GM11168 (cell line): ENCODE measurements around the gene KIF3B.
"Not testable (repeated sequence)": the region's sequence is repeated elsewhere in the genome, so short reads cannot be mapped to it uniquely, and the experiment has no call there.

ENCODE experiments used
- in situ Hi-C: fragments of 300-500 bp; cut with MboI; formaldehyde crosslinking; loops from one replicate; pipeline ENCODE4 v1.12.0; 2022; ENCODE audit warnings: low sequenced_read_pairs; ENCODE audit not compliant: unreplicated experiment

The KIF3B gene

DNA sequence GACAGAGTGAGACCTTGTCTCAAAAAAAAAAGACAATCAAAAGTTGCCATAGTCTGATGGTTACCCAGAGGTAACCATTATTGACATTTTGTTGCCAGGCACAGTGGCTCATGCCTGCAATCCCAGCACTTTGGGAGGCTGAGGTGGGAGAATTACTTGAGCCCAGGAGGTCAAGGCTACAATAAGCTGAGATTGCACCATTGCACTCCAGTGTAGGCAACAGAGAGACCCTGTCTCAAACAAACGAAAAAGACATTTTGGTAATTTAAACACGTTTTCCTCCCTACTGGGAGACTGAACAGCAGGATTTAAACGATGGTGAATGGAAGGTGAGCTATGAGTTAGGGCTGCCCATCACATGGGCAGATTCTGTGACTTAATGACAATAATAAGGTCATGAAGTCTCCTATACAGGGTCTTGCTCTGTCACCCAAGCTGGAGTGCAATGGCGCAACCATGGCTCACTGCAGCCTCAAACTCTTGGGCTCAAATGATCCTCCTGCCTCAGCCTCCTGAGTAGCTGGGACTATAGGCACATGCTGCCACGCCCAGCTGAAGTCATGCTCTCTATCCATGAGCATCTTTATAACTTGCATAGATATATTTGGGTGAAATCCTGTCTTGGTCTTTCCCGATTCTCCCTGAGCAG is 76.5 kb downstream of the KIF3B start:
- in situ Hi-C loops, result no loop called here

DNA sequence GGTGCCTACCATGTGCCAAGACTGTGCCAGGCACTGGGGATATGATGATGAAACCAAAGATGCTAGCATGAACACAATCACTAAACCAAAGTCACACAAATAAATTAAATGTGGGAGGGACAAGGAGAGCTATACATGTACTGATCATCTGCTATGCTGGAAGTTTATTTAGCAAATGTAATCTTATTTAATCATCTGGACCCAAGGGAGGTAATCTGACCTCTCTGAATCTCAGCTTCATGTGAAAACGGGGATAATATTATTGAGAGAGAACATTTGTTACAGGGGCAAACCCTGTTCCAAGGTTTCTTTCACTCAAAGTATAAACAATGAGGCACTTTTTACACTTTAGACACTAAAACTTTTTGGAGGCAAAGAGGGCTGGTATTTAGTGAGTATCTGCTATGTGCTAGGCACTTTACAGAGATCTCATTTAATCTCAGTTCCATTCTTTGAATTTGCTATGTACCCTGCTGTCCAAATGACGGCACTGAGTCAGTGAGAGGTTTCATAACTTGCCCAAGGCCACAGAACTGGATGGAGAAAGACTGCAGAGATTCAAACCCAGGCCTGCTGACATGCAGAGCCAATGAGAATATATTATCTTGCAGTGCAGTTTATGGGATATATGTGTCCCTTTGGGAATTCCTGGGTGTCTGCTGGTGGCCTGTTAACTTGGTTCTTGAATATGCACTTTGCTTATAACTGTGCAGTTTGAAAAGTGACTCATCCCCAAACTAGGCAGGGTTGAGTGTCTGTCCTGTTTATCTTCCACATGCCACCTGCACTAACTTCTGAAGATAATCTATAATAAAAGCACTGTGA is 77.4 kb downstream of the KIF3B start:
- in situ Hi-C loops, result no loop called here

DNA sequence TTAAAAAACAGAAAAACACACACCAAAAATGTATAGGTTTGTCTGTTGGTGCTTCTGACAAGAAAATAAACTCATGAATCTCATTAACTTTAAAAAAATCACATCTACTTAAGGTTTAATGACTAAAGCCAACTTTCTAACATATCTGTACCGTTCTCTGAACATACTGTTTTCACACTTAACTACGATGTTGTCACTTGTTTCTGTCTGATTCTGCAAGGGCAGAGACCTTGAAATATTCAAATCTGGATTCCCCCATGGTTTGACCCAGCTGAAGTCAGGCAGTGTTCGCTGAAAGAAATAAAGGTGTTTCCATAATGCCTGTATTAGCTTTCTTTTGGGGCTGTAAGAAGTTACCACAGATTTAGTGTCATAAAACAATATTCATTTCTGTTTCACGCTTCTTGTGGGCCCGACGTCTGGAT is 78.0 kb downstream of the KIF3B start:
- in situ Hi-C loops, result no loop called here

DNA sequence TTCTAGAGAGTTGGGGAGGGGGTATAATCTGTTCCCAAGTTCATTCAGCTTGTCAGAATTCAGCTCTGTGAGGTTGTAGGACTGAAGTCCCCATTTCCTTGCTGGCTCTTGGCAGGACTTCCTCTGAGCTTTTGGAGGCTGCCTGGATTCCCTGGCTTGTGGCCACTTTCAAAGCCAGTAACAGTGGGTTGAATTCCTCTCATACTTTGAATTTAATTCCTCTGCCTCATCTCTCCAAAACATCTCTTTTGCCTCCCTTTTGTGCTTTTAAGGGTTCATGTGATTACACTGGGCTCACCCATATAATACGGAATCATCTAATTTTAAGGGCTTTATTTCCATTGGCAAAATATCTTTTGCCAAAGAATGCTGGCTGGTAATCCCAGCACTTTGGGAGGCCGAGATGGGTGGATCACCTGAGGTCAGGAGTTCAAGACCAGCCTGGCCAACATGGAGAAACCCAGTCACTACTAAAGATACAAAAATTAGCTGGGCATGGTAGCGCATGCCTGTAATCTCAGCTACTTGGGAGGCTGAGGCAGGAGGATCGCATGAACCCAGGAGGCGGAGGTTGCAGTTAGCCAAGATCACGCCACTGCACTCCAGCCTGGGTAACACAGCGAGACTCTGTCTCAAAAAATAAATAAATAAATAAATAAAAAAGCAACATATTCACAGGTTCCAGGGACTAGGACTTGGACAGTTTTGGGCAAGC is 78.6 kb downstream of the KIF3B start:
- in situ Hi-C loops, result not testable (repeated sequence)

DNA sequence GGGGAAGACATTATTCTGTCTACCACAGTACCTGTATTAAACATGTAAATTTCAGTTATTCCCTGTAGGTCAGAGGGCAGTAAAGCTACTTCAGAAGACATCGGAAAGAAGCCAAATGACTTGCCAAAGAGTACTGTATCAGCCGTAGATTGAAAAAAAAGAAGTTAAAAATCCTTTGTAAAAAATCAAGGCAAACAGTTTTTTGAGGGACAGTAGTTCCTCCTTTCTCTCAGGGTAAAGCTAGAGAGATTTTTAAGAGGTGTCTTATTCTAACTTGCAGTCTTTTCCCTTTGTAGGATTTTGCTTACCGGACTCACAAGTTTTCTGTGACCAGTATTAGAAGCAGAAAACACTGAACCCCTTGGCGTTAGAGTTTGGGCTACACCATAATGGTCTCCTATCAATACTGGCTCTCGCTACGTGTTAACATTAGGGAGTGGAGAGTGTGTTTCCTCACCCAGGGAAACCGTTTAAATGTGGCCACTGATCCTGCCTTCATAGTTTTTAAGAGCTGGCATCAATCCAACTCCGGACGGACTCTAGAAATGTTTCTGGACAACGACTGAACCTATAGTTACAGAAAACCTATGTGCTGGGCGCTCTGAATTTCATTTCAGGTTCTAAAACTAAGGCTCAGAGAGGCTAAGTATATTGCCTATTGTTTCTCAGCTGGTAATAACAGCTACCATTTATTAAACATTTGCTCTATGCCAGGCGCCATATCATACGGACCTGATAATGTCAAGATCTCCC is 79.3 kb downstream of the KIF3B start:
- in situ Hi-C loops, result no loop called here

DNA sequence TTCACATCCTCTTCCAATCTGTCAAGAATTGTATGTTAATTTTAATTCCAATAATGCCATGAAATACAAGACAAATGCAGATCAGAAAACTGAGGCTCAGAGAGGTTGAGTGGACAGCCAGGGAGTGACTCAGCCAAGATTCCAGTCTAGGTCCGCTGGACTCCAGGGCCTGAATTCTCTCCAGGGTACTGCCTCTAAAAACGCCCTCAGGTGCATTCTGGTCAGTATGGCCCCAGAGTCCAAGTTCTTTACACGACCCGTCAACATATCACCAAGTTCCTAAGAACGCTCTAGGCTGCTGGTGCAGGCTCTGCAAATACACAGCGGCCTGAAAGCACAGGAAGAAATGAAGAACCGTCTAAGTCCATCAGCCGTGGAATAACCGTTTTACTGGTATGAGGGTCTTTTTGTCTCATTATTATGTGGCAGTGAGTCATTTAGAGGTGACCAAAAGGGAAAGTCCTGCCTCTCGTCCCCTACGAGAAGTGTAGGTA is 80.0 kb downstream of the KIF3B start:
- in situ Hi-C loops, result no loop called here

DNA sequence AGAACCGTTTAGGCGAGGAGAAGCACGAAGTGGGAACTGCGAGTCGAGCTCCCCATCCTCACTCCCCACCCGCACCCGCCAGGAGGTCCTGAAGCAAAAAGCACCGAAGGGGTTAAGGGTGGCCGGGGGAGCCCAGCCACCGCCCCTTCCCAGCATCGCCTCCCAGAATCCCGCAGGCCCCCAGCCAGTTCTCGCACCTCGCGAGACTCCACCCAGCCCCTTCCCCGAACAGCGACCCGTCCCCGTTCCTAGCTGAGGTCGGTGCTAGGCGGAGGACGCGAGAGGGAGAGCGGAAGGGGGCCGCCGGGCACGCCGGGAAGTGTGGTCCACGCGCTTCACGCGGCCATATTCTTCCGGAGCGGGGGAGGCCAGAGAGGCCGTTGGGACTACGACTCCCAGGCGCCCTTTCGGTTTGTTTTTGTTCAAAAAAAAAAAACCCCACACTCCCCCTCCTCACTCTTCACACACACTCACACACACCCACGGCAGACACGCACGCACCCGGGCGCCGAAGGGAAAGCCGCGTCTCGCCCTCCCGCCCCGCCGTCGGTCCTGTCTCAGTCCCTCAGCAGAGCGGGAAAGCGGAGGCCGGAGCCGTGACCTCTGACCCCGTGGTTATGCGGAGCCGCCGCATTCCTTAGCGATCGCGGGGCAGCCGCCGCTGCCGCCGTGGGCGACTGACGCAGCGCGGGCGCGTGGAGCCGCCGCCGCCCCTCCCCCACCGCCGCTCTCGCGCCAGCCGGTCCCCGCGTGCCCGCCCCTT is 80.6 kb downstream of the KIF3B start, which contains the start of gene ASXL1:
Gene ASXL1 (plus strand): TSS at position 463 of the 763 bp plus-strand sequence. CDS start 445 bp downstream, outside the sequence.
- in situ Hi-C loops, result no loop called here

DNA sequence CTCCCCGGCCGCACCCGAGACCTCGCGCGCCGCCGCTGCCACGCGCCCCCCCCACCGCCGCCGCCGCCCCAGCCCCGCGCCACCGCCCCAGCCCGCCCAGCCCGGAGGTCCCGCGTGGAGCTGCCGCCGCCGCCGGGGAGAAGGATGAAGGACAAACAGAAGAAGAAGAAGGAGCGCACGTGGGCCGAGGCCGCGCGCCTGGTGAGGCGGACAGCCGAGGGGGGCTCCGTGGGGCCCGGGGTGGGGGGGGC is 81.1 kb downstream of the KIF3B start:
- in situ Hi-C loops, result no loop called here

DNA sequence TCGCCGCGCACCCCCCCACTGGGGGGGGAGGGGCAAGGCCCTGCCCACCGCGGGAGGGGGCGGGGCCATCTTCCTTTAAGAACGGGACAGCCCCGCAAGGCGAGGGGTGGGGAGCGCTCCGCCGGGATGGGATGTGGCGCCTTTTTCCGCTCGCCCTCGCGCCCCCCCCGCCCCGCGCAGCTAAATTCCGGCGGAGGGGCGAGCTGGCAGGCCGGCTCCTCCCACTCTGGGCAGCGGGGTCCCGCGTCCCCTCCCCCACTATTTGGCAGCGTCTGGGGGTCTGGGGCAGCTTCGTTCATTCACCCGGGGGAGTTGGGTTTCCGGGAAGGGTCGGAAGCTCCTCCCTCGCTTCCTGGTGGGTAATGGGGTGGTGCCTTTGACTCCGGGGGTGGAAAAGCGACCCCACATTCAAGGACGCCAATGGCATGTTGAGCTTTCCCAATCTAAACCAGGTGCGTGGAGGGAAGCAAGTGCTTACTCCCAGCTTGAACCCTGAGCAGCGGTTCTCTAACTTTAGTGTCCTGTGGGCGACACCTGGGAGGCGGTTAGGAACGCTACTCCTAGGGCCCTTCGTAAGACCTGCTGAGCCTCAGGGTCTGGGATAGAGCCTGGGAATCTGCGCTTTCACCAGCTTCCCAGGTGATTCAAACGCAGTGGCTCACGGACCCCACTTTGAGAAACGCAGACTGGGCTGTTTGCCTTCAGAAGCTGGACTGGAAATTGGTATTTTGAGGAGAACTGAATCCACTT is 81.6 kb downstream of the KIF3B start:
- in situ Hi-C loops, result no loop called here

DNA sequence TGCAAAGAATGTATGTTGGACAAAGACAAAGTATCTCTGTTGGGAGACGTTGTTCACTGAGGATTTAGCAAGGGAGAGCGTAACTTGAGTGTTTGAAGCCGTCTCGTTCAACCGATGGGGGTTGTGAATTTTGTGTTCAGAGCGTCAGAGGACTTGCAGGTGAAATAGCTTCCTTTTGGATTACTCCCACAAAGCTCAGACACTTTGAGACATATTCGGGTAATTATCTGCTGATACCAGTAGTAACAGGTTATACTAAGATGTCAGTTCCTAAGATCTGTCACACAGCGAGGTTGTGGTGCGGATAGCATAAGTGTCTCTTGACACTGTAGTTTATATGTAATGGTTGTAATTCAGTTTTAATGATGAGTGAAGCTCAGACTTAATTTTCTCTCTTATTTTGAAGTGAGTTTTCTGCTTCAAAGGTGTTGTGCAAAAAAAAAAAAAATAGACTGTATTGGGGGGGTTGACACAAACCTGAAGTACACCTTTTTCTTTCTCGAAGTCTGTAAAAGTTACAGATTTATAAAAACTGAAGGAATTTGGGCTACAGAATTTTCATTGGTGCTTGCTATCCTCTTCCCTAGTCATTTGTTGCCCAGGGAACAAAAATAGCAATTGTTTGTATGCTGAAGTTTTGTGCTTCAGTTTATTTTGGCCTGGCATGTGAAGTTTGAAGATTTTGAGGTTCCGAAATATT is 82.3 kb downstream of the KIF3B start:
- in situ Hi-C loops, result no loop called here

DNA sequence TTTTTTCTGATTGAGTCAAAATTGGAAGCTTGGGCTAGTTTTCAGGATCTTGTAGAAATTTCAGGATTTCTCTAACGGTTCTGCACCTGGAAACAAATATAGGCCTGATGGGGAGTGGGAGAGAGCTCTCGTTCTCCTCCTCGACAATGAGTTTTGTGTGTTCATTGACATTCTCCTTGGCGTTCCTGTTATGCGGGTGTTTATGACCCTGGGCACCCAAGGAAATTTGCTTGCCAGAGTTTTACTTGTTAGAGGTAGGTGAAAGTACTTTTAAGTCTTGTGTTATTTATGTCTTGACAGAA is 82.8 kb downstream of the KIF3B start:
- in situ Hi-C loops, result no loop called here

DNA sequence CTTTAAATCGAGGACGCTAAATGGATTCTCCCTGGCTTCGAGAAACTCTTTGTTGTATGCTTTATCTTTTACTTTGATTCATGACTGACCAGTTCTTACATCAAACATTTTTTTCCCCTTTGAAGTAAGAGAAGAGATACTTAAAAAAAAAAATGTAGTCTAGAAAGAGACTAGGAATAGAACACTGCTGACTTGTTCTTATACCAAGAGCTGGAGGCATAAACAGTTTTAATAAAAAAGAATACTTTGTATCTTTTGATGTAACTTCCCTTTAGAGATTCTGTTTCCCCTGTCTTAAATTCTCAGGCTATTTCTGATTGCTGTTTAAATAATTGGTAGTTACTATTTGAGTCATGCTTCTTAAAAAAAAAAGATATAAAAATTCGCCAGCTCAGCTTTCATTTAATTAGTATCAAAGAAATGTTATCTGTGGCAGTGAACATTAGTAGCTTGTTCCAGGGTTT is 85.5 kb downstream of the KIF3B start:
- in situ Hi-C loops, result no loop called here

DNA sequence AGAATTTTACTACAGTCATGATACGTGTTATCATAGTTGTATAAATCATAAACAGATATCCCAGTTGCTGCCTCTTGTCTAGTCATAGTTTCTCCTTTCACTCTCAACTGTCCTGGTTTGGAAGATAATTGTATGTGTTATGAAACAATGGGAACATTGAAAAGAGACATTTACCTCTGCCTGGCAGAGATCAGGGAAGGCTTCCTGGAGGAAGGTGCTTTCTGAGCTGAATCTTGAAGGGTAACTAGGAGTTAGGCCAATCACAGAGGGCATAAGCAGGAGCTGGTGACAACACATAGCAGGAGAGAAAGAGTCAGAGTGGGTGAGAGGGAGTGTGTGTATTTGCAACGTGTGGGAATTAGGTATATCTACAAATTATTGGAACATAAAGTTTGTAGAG is 86.0 kb downstream of the KIF3B start:
- in situ Hi-C loops, result no loop called here

DNA sequence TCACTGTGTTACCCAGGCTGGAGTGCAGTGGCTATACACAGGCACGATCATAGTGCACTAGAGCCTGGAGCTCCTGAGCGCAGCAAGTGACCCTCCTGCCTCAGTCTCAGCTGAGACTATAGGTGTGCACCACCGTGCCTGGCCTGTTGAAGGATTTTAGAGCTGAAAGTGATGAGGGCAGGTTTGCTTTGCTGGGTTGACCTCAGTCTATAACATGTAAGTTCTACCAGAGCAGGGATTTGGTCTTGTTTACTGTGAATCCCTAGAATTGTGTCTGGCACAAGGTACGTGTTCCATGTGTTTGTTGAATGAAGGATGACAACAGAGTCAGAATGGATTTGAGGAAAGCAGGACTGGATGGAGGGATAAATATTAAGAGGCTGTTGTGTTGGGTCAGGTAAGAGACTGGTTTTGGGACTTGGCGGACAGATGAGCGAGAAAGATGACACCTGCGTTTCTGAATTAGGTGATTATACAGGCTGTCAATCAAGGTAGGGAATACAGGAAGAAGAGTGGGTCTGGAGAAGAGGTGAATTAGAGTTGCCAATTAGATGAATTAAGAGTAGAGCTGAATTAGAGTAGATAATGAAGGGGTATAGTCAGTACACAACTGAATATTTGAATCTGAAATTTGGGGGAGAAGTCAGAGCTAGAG is 87.2 kb downstream of the KIF3B start:
- in situ Hi-C loops, result no loop called here

DNA sequence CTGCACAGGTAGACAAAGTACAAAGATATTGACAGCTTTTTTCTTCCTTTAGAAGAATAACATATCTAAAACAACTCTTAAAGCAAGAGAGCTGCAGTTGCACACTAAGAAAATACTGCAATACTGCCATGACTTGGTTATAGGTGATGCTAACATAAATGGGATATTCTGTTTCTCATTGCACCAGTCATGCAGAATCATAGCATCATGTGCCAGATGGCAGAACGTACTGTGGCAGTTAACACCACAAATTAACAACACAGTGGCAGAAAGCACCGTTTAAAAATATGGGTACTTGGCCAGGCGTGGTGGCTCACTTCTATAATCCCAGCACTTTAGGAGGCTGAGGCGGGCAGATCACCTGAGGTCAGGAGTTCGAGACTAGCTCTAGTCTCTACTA is 88.1 kb downstream of the KIF3B start:
- in situ Hi-C loops, result no loop called here

DNA sequence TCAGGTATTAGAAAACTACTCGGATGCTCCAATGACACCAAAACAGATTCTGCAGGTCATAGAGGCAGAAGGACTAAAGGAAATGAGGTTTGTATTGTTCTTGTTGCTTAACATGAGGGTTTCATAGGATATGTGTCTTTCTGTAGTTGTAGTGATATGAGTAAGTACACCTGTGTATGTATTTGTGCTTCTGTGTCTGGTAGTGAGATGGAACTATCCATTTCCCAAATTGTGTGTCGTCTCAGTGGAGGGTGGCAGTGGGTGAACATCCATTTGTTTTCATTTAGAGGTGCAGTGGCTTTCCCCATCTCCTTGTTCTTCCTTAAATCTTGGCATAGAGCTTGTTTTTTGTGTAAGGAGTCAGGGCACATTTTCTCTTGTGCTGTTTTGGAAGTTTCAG is 88.9 kb downstream of the KIF3B start:
- in situ Hi-C loops, result no loop called here

DNA sequence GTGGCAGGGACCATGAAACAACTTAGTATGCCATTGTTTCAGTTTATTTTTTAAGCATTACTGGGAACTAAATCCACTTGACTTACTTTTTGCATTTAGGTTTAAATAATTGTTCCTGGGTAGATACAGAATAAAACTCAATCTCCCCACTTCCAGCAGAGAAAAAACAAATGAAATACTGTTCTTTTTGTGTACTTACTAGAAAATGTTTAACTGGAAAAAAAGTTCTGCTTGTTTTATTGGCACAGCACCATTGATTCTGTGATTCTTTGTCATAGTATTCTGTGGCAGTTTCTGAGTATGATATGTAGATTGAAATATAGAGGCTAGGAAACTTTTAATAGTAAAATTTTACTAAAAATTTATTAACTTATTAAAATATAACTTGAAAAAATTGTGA is 90.9 kb downstream of the KIF3B start:
- in situ Hi-C loops, result no loop called here

DNA sequence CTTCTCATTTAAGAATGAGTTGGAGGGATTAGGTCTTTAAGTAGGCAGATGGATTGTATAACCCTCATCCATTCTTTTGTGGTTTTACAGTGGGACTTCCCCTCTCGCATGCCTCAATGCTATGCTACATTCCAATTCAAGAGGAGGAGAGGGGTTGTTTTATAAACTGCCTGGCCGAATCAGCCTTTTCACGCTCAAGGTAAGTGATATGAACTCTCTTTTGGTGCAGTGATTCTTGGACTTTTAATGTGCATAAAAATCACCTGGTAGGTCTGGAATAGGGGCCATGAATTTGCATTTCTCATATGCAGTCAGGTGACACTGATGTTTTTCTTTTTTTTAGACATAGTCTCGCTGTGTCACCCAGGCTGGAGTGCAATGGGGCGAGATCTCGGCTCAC is 91.5 kb downstream of the KIF3B start:
- in situ Hi-C loops, result no loop called here
